GM18951 (cell line): ENCODE data around the gene TMEM192.
"Not testable (repeated sequence)": the region's sequence is repeated elsewhere in the genome, so short reads cannot be mapped to it uniquely, and the experiment has no call there.

ENCODE experiments used
- POLR2A ChIP-seq: IDR thresholded peaks from 4 replicates; pipeline ENCODE4 v1.6.1; 2011; ENCODE audit warnings: mild to moderate bottlenecking; ENCODE audit not compliant: insufficient read length, insufficient read depth; ENCODE audit errors: extremely low read depth
- in situ Hi-C: fragments of 300-500 bp; cut with MboI; formaldehyde crosslinking; loops from one replicate; pipeline ENCODE4 v1.12.0; 2022; ENCODE audit warnings: low sequenced_read_pairs, mixed read lengths, inconsistent platforms; ENCODE audit not compliant: unreplicated experiment

Gene TMEM192

DNA sequence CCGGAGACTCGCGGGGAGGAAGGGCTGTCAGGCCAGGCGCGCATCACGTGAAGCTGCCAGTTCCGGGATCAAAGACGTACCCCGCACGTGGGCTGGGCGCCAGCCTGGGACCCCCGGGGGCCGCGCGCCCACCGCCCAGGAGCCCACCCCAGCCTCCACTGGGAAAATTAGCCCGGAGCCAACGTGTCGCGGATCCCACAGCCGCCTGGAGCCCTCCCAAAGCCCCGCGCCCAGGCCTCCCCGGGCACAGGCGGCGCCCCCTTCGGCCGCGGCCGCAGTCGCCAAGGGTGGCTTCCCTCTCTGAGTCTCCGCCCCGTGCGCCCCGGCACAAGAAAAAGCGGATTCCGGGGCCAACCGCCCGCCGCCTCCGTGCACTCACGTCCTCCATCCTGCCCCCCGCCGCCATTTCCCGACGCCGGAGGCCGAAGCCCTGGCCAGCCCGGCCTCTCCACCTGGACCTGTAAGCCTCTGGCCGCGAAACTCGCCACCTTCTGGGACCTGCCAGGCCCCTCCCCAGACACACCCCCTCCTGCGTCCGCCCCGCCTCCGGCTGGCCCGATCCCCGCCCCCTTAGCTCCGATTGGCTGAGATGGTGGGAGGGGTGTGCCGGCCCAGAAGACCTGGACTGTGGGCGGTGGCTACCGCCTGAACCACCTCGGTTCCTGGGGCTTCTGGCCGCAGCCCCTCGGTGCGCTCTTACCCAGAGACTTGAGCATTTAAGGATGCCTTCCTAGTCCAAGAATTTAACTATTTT is at the start of gene TMEM192:
TMEM192 (minus strand) TSS at position 493 of the 754 bp plus-strand sequence; CDS start at position 406, 87 bp downstream.
- peak; percentile 73 for TF ChIP-seq POLR2A
- in situ Hi-C loops: no loop called here

DNA sequence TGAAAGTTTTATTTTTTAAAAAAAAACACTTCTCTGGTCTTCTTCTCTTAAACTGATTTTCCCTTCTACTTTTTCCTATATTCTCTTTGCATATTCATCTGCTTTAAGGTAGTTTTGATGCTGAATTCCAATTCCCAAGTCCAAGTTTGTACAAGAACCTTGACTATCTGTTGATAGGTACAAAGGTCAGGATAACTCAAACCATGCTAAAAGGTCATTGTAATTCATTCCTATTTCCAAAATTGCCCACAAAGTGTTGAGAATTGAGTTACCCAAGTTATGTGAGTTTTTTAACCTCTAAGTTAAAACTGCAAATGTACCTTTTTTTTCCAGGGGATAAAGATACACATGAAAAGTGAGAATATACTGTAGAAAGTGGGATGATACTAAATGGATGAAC is 46.1 kb upstream of the TMEM192 start:
- in situ Hi-C loops: no loop called here
- TF ChIP-seq POLR2A: no peak

DNA sequence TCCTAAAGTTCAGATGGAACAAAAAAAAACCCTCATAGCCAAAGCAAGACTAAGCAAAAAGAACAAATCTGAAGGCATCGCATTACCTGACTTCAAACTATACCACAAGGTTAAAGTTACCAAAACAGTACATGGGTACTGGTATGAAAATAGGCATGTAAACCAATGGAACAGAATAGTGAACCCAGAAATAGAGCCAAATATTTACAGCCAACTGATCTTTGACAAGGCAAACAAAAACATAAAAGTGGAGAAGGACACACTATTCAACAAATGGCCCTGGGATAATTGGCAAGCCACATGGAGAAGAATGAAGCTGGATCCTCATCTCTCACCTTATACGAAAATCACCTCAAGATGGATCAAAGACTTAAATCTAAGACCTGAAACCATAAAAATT is 44.2 kb upstream of the TMEM192 start:
- no peak for TF ChIP-seq POLR2A
- in situ Hi-C loops: no loop called here

DNA sequence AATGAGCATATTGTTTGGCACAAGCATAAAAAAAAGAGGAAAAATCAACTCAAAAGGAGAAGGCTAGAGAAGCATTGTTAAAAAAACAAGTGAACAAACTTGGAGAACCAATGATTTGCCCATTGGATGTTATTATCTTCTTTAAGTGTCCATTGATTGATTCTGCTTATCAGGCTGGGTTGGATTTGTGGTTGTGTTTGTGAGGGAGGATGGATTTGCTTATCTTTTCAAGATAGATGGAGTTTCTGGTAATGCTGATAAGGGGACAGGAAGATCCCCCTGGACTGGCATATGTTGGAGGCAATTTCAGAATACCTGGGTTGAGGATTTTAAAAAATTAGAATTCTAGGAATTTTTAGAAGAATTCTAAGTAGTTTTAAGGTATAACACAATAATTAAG is 41.8 kb upstream of the TMEM192 start:
- in situ Hi-C loops: no loop called here
- TF ChIP-seq POLR2A: no peak

DNA sequence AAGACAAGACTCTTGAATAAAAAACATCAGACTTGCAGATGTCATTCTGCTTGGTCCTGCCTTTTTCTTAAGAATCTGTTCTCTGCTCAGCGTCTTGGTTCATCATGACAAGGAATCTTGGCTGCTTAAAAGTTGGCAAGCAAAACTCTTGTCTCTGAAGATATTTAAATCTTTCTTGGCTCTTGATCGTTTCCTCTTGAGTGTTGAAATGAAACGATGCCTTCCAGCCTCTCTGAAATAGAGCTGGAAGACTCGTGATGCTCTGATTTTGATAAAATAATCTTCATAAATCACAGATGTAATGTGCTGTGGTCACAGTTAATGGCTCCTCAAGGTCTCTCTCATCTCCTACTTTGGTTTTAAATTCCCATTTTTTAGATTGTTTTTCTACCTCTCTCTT is 39.9 kb upstream of the TMEM192 start:
- in situ Hi-C loops: no loop called here
- no peak for TF ChIP-seq POLR2A

DNA sequence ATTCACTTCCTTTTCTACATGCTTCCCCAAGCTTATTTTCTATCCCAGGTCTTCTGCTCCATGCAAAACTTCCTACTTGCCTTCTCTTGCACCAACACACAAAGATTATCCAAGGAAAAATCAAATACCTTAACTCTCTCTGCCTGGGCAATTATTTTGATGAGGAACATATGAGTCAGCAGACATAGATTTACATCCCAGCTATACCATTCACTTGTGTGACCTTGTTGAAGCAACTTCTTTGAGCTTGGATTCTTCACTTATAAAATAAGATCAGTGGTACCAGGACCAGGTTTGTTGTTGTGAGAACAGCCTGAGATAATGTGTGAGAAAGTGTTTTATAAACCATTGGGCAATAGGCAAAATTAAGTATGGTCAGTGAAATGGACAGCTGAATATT is 39.1 kb upstream of the TMEM192 start:
- in situ Hi-C loops: no loop called here
- no peak for TF ChIP-seq POLR2A

DNA sequence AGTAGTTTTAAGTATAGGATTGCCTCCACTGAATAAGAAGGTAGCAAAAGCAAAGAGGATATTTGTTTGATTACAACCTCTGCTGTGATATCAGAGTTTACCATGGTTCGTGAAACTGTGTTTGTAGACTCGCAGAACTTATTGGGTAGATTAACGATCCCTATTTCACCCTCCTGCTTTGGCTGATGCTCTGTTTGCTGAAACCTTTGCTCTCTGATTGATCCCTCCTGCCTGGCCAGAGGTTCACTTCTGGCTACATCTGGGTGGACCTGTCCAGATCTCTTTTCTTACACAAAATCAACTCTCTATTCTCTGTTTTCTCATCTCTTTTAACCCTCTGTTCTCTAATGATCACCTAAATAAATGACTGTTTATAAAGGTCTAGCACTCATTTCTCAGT is 37.9 kb upstream of the TMEM192 start:
- in situ Hi-C loops: no loop called here
- TF ChIP-seq POLR2A: no peak

DNA sequence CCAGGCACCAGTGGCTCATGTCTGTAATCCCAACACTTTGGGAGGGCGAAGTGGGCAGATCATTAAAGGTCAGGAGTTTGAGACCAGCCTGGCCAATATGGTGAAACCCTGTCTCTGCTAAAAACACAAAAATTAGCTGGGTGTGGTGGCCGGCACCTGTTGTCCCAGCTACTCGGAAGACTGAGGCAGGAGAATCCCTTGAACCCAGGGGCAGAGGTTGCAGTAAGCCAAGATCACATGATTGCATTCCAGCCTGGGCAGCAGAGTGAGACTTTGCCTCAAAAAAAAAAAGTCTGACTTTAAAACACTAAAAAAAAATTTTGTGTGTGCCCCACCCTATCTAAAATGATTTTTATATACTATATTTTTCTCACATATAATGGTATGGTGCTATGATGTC is 26.2 kb upstream of the TMEM192 start:
- in situ Hi-C loops: loop anchor here (10.0 kb wide), 1 partner anchor 206 kb away; no protein-coding TSS in a partner anchor
- no peak for TF ChIP-seq POLR2A

DNA sequence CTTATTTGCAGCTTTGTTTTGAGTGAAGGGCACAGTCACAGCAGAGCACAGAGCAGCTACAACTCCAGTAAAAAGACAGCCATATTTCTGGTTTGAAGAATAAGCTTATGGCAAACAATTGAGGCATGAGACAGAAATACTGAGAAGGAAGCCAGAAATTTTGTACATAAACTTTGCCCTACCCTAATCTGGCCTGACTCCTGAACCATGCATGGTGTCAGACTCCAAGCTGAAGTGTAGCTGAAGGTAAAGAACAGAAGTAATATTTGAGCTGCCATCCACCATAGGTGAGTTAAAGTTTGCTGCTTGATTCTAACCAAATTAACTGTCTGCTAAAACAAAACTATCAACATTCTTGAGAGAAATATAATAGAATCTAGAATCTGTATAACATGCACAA is 24.5 kb upstream of the TMEM192 start:
- in situ Hi-C loops: loop anchor here (10.0 kb wide), 1 partner anchor 208 kb away; no protein-coding TSS in a partner anchor
- no peak for TF ChIP-seq POLR2A

DNA sequence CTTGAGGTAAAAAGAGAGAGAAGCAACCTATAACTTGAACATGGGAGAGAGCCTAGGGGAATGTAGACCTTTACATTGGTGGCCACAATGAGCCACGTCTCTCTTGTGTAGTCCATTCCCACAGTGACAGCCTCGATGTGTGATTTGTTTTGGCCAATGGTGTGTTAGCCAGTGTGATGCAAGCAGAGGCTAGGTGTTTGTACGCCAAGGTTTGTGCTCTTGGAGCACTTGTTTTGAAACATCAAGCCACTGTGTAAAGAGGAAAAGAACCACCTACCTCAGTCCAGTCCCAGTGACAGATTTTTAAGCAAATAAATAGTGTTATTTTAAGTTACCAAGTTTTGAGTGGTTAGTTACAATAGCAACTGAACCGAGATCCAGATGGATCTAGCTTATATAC is 23.9 kb upstream of the TMEM192 start:
- in situ Hi-C loops: loop anchor here (10.0 kb wide), 1 partner anchor 208 kb away; no protein-coding TSS in a partner anchor

DNA sequence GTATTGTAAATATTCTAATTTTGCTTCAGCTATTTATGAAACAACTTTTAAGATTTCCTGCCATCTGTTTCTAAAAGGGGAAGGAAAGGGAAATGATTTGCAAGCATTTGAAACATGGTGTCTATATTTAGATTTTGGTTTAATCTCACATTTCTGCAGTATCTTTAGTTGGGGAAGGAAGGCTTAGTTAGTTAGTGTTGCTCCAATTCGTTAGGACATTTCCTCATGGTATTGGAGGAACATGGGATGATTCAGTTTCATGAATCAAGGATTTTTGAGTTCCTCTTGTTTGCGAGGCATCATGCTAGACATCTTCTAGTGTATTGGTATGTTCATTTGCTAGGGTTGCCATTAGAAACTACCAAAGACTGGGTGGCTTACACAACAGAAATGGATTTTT is 20.5 kb upstream of the TMEM192 start:
- no peak for TF ChIP-seq POLR2A
- in situ Hi-C loops: loop anchor here (5.0 to 10.0 kb wide), 2 partner anchors 212 to 329 kb away; no protein-coding TSS in a partner anchor

More for the DNA sequence above, 23.9 kb upstream of the TMEM192 start:
- no peak for TF ChIP-seq POLR2A

DNA sequence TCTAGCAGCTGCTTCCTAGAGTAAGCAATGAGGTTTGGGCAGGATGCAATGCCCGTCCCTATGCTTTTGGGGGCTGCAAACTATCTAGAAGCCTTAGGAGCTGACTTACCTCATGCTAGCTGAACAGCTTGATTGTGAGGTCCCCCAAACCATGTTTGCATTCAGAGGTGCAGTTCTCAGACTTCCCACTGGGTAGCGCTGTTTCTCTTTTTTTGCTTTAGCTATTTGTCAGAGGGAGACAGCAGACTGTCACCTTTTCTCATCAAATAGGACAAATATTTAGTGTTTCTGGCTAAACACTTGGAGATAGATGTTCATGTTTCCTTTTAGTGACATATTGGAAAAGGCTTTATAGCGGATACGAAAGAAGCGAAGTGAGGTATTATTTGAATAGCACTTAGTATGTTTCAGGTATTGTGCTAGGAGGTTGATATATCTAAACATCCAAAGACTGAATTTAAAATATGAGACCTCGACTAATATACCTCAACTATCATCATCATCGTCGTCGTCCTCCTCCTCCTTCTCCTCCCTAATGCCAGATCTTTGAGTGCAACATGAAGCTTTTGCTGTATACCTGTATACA is 18.7 kb upstream of the TMEM192 start:
- no peak for TF ChIP-seq POLR2A
- in situ Hi-C loops: loop anchor here (5.0 to 10.0 kb wide), 2 partner anchors 213 to 331 kb away; no protein-coding TSS in a partner anchor

DNA sequence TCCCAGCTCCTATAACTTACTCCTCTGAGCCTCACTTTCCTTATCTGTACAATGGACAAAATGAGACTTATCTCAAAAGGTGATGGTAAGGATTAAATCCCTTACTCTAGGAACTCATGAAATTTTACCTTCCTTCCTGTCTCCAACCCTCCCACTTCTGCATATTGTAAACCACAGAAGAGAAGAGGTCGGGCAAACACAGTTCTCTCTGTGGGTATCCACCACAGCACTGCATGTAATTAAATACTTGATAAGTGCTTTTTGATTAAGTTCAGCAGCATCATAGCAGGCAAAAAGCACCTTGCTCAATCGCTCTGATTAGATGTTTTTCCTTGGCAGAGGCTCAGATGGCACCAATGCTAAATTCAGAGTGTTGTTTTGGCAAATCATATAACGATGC is 17.3 kb upstream of the TMEM192 start:
- no peak for TF ChIP-seq POLR2A
- in situ Hi-C loops: loop anchor here (5.0 to 10.0 kb wide), 2 partner anchors 215 to 332 kb away; no protein-coding TSS in a partner anchor

DNA sequence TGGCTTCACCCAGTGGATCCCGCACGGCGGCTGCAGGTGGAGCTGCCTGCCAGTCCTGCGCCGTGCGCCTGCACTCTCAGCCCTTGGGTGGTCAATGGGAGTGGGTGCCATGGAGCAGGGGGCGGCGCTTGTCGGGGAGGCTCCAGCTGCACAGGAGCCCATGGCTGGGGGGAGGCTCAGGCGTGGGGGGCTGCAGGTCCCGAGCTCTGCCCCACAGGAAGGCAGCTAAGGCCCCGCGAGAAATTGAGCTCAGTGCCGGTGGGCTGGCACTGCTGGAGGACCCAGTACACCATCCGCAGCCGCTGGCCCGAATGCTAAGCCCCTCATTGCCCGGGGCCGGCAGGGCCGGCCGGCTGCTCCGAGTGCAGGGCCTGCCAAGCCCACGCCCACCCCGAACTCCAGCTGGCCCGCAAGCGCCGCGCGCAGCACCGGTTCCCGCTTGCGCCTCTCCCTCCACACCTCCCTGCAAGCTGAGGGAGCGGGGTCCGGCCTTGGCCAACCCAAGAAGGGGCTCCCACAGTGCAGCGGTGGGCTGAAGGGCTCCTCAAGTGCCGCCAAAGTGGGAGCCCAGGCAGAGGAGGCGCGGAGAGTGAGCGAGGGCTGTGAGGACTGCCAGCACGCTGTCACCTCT is 13.3 kb upstream of the TMEM192 start:
- in situ Hi-C loops: not testable (repeated sequence)
